ENCODE data around the gene NABP2. TPM values are rescaled to one million over a fixed set of nuclear protein-coding genes. Genes with fewer than 3 reads are reported as not detected.
"Not testable (repeated sequence)": the region's sequence is repeated elsewhere in the genome, so short reads cannot be mapped to it uniquely, and the experiment has no call there.

Gene NABP2
- total RNA-seq, 1 experiment from 2014 or later, result 99.6 TPM

DNA sequence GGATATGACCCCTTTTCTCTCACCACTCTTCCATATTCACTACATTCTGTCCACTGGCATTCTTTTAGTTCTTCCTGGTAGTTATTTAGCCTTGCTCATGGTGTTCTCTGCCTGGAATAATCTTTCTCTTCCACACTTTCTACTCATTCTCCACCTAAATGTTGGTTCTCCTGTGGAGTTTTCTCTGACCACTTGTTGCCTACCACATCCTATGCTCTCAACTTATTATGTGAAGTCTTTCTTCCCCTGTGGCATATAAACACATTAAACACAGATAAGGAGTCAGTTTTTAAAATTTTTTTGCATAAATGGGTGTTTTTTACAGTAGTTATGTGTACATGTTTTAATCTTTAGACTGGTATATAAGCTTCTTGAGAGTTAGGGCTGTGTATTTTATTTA lies 31.6 kb upstream of the NABP2 start:
- intact Hi-C loops (cut with micrococcal nuclease; ENCODE audit: unreplicated experiment), result loop anchor here (2.0 kb wide), 1 partner anchor 32 kb away; the partner anchor contains the start of gene NABP2
- Histone ChIP-seq H3K9me3 (ENCODE audit: control insufficient read depth, insufficient read depth, low read depth, low read length) (no peaks in the 10 kb centered on the region), H3K27me3 (ENCODE audit: control insufficient read depth, insufficient read depth, low read length) (no peaks in the 10 kb centered on the region), H3K4me1 (ENCODE audit: control insufficient read depth, insufficient read depth, low read length) (peaks cover 5% of the 10 kb centered on the region), H3K36me3 (ENCODE audit: control insufficient read depth, insufficient read depth, low read length) (peaks cover 4% of the 10 kb centered on the region; the same call in 1 of the 2 replicates), H3K4me3 (ENCODE audit: low read depth in 2 of 2, low read length in 2 of 2) (no peak overlapping the region), H3K27ac (ENCODE audit: low read length) (no peak overlapping the region)
- TF ChIP-seq, protein P1, sequence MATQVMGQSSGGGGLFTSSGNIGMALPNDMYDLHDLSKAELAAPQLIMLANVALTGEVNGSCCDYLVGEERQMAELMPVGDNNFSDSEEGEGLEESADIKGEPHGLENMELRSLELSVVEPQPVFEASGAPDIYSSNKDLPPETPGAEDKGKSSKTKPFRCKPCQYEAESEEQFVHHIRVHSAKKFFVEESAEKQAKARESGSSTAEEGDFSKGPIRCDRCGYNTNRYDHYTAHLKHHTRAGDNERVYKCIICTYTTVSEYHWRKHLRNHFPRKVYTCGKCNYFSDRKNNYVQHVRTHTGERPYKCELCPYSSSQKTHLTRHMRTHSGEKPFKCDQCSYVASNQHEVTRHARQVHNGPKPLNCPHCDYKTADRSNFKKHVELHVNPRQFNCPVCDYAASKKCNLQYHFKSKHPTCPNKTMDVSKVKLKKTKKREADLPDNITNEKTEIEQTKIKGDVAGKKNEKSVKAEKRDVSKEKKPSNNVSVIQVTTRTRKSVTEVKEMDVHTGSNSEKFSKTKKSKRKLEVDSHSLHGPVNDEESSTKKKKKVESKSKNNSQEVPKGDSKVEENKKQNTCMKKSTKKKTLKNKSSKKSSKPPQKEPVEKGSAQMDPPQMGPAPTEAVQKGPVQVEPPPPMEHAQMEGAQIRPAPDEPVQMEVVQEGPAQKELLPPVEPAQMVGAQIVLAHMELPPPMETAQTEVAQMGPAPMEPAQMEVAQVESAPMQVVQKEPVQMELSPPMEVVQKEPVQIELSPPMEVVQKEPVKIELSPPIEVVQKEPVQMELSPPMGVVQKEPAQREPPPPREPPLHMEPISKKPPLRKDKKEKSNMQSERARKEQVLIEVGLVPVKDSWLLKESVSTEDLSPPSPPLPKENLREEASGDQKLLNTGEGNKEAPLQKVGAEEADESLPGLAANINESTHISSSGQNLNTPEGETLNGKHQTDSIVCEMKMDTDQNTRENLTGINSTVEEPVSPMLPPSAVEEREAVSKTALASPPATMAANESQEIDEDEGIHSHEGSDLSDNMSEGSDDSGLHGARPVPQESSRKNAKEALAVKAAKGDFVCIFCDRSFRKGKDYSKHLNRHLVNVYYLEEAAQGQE (IDR thresholded peaks at IDR 0.05; ENCODE audit: insufficient read depth in 1 of 2, low read depth in 2 of 2, low read length in 1 of 2), result no peak
- TF ChIP-seq, protein P2, sequence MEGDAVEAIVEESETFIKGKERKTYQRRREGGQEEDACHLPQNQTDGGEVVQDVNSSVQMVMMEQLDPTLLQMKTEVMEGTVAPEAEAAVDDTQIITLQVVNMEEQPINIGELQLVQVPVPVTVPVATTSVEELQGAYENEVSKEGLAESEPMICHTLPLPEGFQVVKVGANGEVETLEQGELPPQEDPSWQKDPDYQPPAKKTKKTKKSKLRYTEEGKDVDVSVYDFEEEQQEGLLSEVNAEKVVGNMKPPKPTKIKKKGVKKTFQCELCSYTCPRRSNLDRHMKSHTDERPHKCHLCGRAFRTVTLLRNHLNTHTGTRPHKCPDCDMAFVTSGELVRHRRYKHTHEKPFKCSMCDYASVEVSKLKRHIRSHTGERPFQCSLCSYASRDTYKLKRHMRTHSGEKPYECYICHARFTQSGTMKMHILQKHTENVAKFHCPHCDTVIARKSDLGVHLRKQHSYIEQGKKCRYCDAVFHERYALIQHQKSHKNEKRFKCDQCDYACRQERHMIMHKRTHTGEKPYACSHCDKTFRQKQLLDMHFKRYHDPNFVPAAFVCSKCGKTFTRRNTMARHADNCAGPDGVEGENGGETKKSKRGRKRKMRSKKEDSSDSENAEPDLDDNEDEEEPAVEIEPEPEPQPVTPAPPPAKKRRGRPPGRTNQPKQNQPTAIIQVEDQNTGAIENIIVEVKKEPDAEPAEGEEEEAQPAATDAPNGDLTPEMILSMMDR (IDR thresholded peaks at IDR 0.05), result no peak
- TF ChIP-seq TCF7L2 (IDR thresholded peaks at IDR 0.05; ENCODE audit: low read depth, low read length) (no peak), SIN3A (IDR thresholded peaks at IDR 0.05; ENCODE audit: borderline replicate concordance, insufficient read depth, low read depth, low read length) (no peak), POLR2AphosphoS5 (IDR thresholded peaks at IDR 0.05; ENCODE audit: low read depth, low read length) (no peak)
- no TSS peak for BruUV-seq (replicated peaks)
- no peak for ATAC-seq
- DNase-seq (ENCODE audit: low read depth, low spot score), result no peak
- POLR2A ChIA-PET, result interaction anchor here (0.6 kb wide), 1 partner anchor 9 kb away, joined by 3 read pairs; no protein-coding TSS in a partner anchor
- in situ Hi-C loops (cut with HindIII; ENCODE audit: low pct_unique_long_range_greater_than_20kb, low sequenced_read_pairs), result no loop called here
- CTCF ChIA-PET, result interaction anchor here (1.4 kb wide), 1 partner anchor 29 kb away, joined by 3 read pairs; the partner anchor contains the start of gene RNF41

DNA sequence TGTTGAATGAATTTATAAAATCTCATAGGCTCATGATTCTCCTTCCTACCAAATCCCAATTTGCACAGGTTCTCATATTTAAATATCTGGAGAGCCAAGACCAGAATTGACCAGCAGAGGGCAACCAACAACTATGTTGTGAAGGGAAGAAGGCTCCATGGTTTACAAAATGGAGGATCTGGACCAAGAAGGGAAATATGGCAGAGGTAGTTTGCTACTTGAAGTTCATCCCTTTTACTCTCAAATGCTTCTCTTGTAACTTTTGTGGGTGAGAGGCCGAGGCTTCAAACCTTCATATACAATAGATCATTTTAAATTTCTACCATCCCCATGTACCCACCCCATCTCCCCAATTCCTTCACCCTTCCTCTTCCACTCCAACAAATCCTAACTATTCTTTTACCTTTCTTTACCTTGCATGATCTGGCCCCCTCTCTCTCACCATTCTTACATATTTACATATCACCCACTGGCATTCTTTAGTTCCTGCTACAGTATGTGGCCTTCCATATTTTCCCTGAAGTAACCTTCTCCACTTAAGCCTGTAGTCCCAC lies 31.0 kb upstream of the NABP2 start:
- DNase-seq (ENCODE audit: low read depth, low spot score) (peak; percentile 65), ATAC-seq (no peak)
- no peak overlapping the region for H3K4me3 ChIP-seq (ENCODE audit: low read depth in 2 of 2, low read length in 2 of 2)
- no TSS peak for BruUV-seq (replicated peaks)
- in situ Hi-C loops (cut with HindIII; ENCODE audit: low pct_unique_long_range_greater_than_20kb, low sequenced_read_pairs), result no loop called here
- H3K9me3 ChIP-seq (ENCODE audit: control insufficient read depth, insufficient read depth, low read depth, low read length), result no peaks in the 10 kb centered on the region
- ChIA-PET POLR2A (interaction anchor here (0.6 kb wide), 1 partner anchor 9 kb away, joined by 3 read pairs; no protein-coding TSS in a partner anchor), CTCF (interaction anchor here (1.1 to 1.4 kb wide), 2 partner anchors 13 to 29 kb away, joined by 3 to 5 read pairs; partner anchors contain the start of gene RNF41)
- TF ChIP-seq, protein P2 (IDR thresholded peaks at IDR 0.05), result peak; percentile 83
- no peak for TF ChIP-seq TCF7L2 (IDR thresholded peaks at IDR 0.05; ENCODE audit: low read depth, low read length)
- H3K36me3 ChIP-seq (ENCODE audit: control insufficient read depth, insufficient read depth, low read length), result peaks cover 4% of the 10 kb centered on the region; the same call in 1 of the 2 replicates
- H3K27ac ChIP-seq (ENCODE audit: low read length), result peak overlapping the region; percentile 2; the same call in 1 of the 2 replicates
- H3K27me3 ChIP-seq (ENCODE audit: control insufficient read depth, insufficient read depth, low read length), result no peaks in the 10 kb centered on the region
- H3K4me1 ChIP-seq (ENCODE audit: control insufficient read depth, insufficient read depth, low read length), result peaks cover under 1% of the 10 kb centered on the region; the same call in 1 of the 2 replicates
- intact Hi-C loops (cut with micrococcal nuclease; ENCODE audit: unreplicated experiment), result loop anchor here (2.0 kb wide), 1 partner anchor 32 kb away; the partner anchor contains the start of gene NABP2

DNA sequence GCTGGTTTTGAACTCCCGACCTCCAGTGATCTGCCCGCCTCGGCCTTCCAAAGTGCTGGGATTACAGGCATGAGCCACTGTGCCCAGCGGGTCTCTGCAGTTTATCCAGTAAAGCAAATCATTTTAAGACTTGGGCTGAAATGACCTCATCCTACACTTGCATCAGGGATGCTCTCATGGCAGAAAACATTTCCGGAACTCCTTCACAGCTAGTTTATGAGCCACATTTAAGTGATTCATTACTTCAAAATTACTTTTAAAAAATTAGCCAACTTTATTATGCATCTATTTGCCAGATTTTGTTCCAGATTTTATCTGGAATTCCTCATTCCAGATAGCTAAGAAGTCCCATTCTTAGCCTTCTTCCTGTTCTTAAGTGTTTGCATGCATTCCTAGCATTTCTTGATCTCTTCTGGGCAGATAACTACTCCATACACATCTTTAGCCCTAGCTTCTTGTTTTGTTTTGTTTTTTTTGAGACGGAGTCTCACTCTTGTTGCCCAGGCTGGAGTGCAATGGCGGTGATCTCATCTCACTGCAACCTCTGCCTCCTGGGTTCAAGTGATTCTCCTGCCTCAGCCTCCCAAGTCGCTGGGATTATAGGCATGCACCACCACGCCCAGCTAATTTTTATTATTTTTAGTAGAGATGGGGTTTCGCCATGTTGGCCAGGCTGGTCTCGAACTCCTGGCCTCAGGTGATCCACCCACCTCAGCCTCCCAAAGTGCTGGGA lies 27.2 kb upstream of the NABP2 start:
- H3K9me3 ChIP-seq (ENCODE audit: control insufficient read depth, insufficient read depth, low read depth, low read length); H3K27ac ChIP-seq (ENCODE audit: low read length); ATAC-seq; CTCF ChIA-PET; H3K4me1 ChIP-seq (ENCODE audit: control insufficient read depth, insufficient read depth, low read length); H3K36me3 ChIP-seq (ENCODE audit: control insufficient read depth, insufficient read depth, low read length); H3K27me3 ChIP-seq (ENCODE audit: control insufficient read depth, insufficient read depth, low read length); DNase-seq (ENCODE audit: low read depth, low spot score); in situ Hi-C loops (cut with HindIII; ENCODE audit: low pct_unique_long_range_greater_than_20kb, low sequenced_read_pairs); H3K4me3 ChIP-seq (ENCODE audit: low read depth in 2 of 2, low read length in 2 of 2); BruUV-seq (replicated peaks); intact Hi-C loops (cut with micrococcal nuclease; ENCODE audit: unreplicated experiment): not testable (repeated sequence)
- POLR2A ChIA-PET, result interaction anchor here (0.7 kb wide), 1 partner anchor 93 kb away, joined by 15 read pairs; the partner anchor contains the start of gene PA2G4

Data from Panc1 (cell line).